ENCODE results near the gene BANP.

The BANP gene

GRCh38 chr16:87966064-87966645 lies 14.9 kb downstream of the BANP start:
- H3K4me3 ChIP-seq (ENCODE audit: low read depth, low read length), result no peak overlapping the region
- TF ChIP-seq, protein P1, sequence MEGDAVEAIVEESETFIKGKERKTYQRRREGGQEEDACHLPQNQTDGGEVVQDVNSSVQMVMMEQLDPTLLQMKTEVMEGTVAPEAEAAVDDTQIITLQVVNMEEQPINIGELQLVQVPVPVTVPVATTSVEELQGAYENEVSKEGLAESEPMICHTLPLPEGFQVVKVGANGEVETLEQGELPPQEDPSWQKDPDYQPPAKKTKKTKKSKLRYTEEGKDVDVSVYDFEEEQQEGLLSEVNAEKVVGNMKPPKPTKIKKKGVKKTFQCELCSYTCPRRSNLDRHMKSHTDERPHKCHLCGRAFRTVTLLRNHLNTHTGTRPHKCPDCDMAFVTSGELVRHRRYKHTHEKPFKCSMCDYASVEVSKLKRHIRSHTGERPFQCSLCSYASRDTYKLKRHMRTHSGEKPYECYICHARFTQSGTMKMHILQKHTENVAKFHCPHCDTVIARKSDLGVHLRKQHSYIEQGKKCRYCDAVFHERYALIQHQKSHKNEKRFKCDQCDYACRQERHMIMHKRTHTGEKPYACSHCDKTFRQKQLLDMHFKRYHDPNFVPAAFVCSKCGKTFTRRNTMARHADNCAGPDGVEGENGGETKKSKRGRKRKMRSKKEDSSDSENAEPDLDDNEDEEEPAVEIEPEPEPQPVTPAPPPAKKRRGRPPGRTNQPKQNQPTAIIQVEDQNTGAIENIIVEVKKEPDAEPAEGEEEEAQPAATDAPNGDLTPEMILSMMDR (IDR thresholded peaks at IDR 0.05; ENCODE audit: borderline replicate concordance, insufficient read depth, low read depth, low read length), result no peak

- TF ChIP-seq, protein P1 (IDR thresholded peaks at IDR 0.05; ENCODE audit: borderline replicate concordance, insufficient read depth, low read depth, low read length), result no peak
- no peak overlapping the region for H3K4me3 ChIP-seq (ENCODE audit: low read depth, low read length)
Observed at GRCh38 chr16:87966685-87967185, 15.5 kb downstream of the BANP start.

DNA sequence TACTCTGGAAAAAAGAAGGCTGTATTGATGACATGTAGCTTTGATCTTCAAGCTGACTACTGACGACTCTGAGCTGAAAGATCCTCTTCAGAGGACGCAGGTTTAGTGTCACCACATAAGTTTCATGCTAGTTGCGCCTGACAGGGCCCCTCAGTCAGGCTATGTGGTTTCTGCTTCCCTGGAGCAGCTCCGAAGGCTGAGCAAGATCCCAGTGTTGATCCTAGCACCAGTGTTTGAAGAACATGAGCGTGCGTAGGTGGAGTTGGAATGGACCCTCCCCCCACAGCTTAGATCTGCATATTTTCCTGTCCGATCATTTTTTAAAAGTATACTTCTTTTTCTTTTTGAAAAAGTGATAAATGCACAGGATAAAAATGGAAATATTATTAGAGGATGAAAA lies 17.3 kb downstream of the BANP start:
- TF ChIP-seq, protein P1 (IDR thresholded peaks at IDR 0.05; ENCODE audit: borderline replicate concordance, insufficient read depth, low read depth, low read length), result no peak
- H3K4me3 ChIP-seq (ENCODE audit: low read depth, low read length), result no peak overlapping the region

DNA sequence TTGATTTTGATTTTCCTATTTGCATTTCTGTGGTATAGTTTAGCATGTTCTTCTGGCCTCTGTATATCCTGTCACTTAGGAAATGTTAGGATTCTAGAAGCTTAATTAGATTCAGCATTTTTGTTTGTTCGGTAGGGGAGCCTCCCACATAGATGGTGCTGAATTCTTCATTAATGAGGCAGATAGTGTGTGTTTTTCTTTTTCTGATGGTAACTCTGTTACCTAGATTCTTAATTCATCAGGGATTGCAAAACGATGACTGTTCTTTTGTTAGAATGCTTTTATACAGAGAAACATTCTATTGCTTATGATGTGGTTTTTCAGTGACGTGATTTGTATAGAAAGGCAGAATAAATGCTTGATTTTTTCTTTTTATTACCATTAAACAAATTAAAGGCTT lies 19.0 kb downstream of the BANP start:
- TF ChIP-seq, protein P1 (IDR thresholded peaks at IDR 0.05; ENCODE audit: borderline replicate concordance, insufficient read depth, low read depth, low read length), result no peak
- no peak overlapping the region for H3K4me3 ChIP-seq (ENCODE audit: low read depth, low read length)

- H3K4me3 ChIP-seq (ENCODE audit: low read depth, low read length), result no peak overlapping the region
- TF ChIP-seq, protein P1 (IDR thresholded peaks at IDR 0.05; ENCODE audit: borderline replicate concordance, insufficient read depth, low read depth, low read length), result no peak
Observed at GRCh38 chr16:87971933-87972332, 20.7 kb downstream of the BANP start.

DNA sequence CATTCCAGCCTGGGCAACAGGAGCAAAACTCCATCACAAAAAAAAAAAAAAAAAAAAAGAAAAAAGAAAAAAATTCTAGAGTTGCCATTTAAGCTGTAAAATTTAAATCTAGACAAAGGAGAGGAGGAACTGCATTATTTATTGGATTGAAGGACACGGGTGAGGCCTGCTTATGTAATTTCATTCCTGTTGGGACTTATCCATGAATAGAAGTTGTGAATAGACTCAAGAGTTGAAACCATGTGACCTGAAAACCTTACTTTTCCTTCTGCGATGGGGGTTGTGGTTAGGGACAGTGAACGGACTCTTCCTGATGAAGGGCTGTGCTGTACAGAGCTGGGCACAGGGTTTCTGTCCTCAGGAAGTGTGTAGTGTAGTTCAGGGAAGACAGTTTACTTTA lies 22.5 kb downstream of the BANP start:
- no peak overlapping the region for H3K4me3 ChIP-seq (ENCODE audit: low read depth, low read length)

DNA sequence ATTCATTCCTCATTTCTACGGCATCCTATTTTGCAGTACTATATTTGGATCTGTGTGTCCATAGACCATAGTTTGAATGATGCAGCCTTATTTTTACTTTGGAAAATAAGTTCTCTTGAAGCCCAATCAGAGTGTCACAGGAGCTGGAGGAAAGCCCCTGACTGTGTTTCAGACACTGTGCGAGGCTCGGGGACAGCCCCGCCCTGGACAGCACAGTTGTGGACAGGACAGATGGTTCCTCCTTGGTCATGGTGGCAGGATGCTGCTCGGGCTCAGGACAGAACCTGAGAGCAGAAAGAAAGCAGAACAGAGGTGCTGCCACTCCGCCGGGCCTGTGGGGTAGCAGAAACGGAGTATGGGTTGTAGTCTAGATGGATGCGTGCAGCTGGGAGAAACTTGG lies 22.9 kb downstream of the BANP start:
- TF ChIP-seq, protein P1 (IDR thresholded peaks at IDR 0.05; ENCODE audit: borderline replicate concordance, insufficient read depth, low read depth, low read length), result no peak
- H3K4me3 ChIP-seq (ENCODE audit: low read depth, low read length), result no peak overlapping the region

More for the DNA sequence above, 22.5 kb downstream of the BANP start:
- TF ChIP-seq, protein P1 (IDR thresholded peaks at IDR 0.05; ENCODE audit: borderline replicate concordance, insufficient read depth, low read depth, low read length), result no peak
